Colonic mucosa (tissue), 4 donors: ENCODE results near the gene MLLT3. TPM values are rescaled to one million over a fixed set of nuclear protein-coding genes. Genes with fewer than 3 reads are reported as not detected.

Experiments used
- DNase-seq: peaks from one replicate; pipeline ENCODE4 v3.0.0-alpha.2; 2020
- H3K27ac ChIP-seq: fragments of 200-600 bp; one replicate; pipeline ENCODE4 v1.8.0; 2021
- H3K27me3 ChIP-seq: fragments of 200-600 bp; one replicate; pipeline ENCODE4 v1.8.0; 2021
- H3K36me3 ChIP-seq: fragments of 200-600 bp; one replicate; pipeline ENCODE4 v1.8.0; 2021
- H3K4me1 ChIP-seq: fragments of 200-600 bp; one replicate; pipeline ENCODE4 v1.8.0; 2021; ENCODE audit warnings: mild to moderate bottlenecking
- H3K4me3 ChIP-seq: fragments of 200-600 bp; one replicate; pipeline ENCODE4 v1.8.0; 2021
- H3K9ac ChIP-seq, 2 donors: one replicate each; pipeline ENCODE4 v1.7.0; 2013; ENCODE audit warnings: control low read depth in 2 of 2, low read depth in 2 of 2, low read length in 2 of 2
- H3K9me3 ChIP-seq: fragments of 200-600 bp; one replicate; pipeline ENCODE4 v1.8.0; 2021
- CTCF ChIP-seq: fragments of 200-600 bp; IDR thresholded peaks from one replicate; pipeline ENCODE4 v1.8.0; 2022; ENCODE audit warnings: antibody characterized with exemption, mild to moderate bottlenecking
- intact Hi-C: fragments of 100-400 bp; cut with DNase I; formaldehyde crosslinking; loops from one replicate; pipeline ENCODE4 v1.14.1; 2022
- total RNA-seq, 2 donors: library from RNA; stranded (reverse); fragmentation: NEBNext Ultra II Directional in 1 of 2; extraction: Animal tissue kit (Norgen Biotek cat#: 25700) in 1 of 2; gene quantifications; one replicate each; pipeline ENCODE4 v1.2.1, GENCODE V29; 2021
- donor health status: healthy.
- donor health status: DM: no; HTN: no; CAD: no.
- donor health status: DM: no; HTN: no; CAD: no.

The MLLT3 gene
- total RNA-seq, 2 donors from 2014 or later: 44.6 to 65.2 TPM

GRCh38 chr9:20330688-20331087 lies 291.6 kb downstream of the MLLT3 start:
- H3K27ac ChIP-seq: no peak overlapping the region
- no peak for TF ChIP-seq CTCF
- H3K9me3 ChIP-seq: no peaks in the 10 kb centered on the region
- no peaks in the 10 kb centered on the region for H3K36me3 ChIP-seq
- intact Hi-C loops: no loop called here
- H3K9ac ChIP-seq: no peak overlapping the region
- DNase-seq: no peak
- no peaks in the 10 kb centered on the region for H3K27me3 ChIP-seq
- no peak overlapping the region for H3K4me3 ChIP-seq
- no peaks in the 10 kb centered on the region for H3K4me1 ChIP-seq

GRCh38 chr9:20326516-20326915 lies 295.8 kb downstream of the MLLT3 start:
- no peaks in the 10 kb centered on the region for H3K27me3 ChIP-seq
- H3K27ac ChIP-seq: no peak overlapping the region
- H3K4me1 ChIP-seq: no peaks in the 10 kb centered on the region
- H3K4me3 ChIP-seq: no peak overlapping the region
- no peak for DNase-seq
- TF ChIP-seq CTCF: no peak
- H3K9me3 ChIP-seq: no peaks in the 10 kb centered on the region
- H3K36me3 ChIP-seq: no peaks in the 10 kb centered on the region
- H3K9ac ChIP-seq: no peak overlapping the region
- intact Hi-C loops: no loop called here

- no peak overlapping the region for H3K27ac ChIP-seq
- no peak overlapping the region for H3K9ac ChIP-seq
- H3K9me3 ChIP-seq: no peaks in the 10 kb centered on the region
- intact Hi-C loops: no loop called here
- TF ChIP-seq CTCF: no peak
- H3K4me1 ChIP-seq: no peaks in the 10 kb centered on the region
- no peaks in the 10 kb centered on the region for H3K36me3 ChIP-seq
- no peak overlapping the region for H3K4me3 ChIP-seq
- DNase-seq: no peak
- no peaks in the 10 kb centered on the region for H3K27me3 ChIP-seq
Observed at GRCh38 chr9:20325008-20325407, 297.3 kb downstream of the MLLT3 start.

GRCh38 chr9:20322212-20322611 lies 300.1 kb downstream of the MLLT3 start:
- H3K27me3 ChIP-seq: no peaks in the 10 kb centered on the region
- H3K36me3 ChIP-seq: no peaks in the 10 kb centered on the region
- H3K9me3 ChIP-seq: no peaks in the 10 kb centered on the region
- DNase-seq: no peak
- TF ChIP-seq CTCF: no peak
- H3K27ac ChIP-seq: no peak overlapping the region
- H3K4me3 ChIP-seq: no peak overlapping the region
- no peaks in the 10 kb centered on the region for H3K4me1 ChIP-seq
- intact Hi-C loops: no loop called here
- H3K9ac ChIP-seq: no peak overlapping the region

GRCh38 chr9:20321423-20322082 lies 300.7 kb downstream of the MLLT3 start:
- no peaks in the 10 kb centered on the region for H3K27me3 ChIP-seq
- H3K9me3 ChIP-seq: no peaks in the 10 kb centered on the region
- no peaks in the 10 kb centered on the region for H3K36me3 ChIP-seq
- TF ChIP-seq CTCF: no peak
- H3K4me3 ChIP-seq: no peak overlapping the region
- DNase-seq: no peak
- H3K4me1 ChIP-seq: no peaks in the 10 kb centered on the region
- intact Hi-C loops: no loop called here
- H3K27ac ChIP-seq: no peak overlapping the region
- H3K9ac ChIP-seq: no peak overlapping the region
